Adipocyte (in vitro differentiated cells): Measurements from ENCODE around the gene TNS3.

Experiments used
- DNase-seq: peaks from one replicate; pipeline ENCODE4 v3.0.0-alpha.2; 2015; ENCODE audit warnings: low read depth
- H3K27me3 ChIP-seq: replicated peaks from 2 replicates; pipeline ENCODE4 v1.7.0; 2013; ENCODE audit warnings: mild to moderate bottlenecking, low read length, moderate library complexity; ENCODE audit not compliant: control insufficient read depth, insufficient read depth
- H3K36me3 ChIP-seq: 2 replicates; pipeline ENCODE4 v1.7.0; 2013; ENCODE audit warnings: low read length, mild to moderate bottlenecking, moderate library complexity; ENCODE audit not compliant: control insufficient read depth, insufficient read depth, severe bottlenecking
- H3K4me1 ChIP-seq: 2 replicates; pipeline ENCODE4 v1.7.0; 2013; ENCODE audit warnings: mild to moderate bottlenecking, low read length, moderate library complexity; ENCODE audit not compliant: control insufficient read depth, insufficient read depth
- H3K4me3 ChIP-seq: 2 replicates; pipeline ENCODE4 v1.7.0; 2013; ENCODE audit warnings: mild to moderate bottlenecking, low read length, moderate library complexity
- H3K9ac ChIP-seq: 2 replicates; pipeline ENCODE4 v1.7.0; 2013; ENCODE audit warnings: mild to moderate bottlenecking, low read length, moderate library complexity
- H3K9me3 ChIP-seq: 2 replicates; pipeline ENCODE4 v1.7.0; 2013; ENCODE audit warnings: mild to moderate bottlenecking, low read length, moderate library complexity; ENCODE audit not compliant: control insufficient read depth

The TNS3 gene

DNA sequence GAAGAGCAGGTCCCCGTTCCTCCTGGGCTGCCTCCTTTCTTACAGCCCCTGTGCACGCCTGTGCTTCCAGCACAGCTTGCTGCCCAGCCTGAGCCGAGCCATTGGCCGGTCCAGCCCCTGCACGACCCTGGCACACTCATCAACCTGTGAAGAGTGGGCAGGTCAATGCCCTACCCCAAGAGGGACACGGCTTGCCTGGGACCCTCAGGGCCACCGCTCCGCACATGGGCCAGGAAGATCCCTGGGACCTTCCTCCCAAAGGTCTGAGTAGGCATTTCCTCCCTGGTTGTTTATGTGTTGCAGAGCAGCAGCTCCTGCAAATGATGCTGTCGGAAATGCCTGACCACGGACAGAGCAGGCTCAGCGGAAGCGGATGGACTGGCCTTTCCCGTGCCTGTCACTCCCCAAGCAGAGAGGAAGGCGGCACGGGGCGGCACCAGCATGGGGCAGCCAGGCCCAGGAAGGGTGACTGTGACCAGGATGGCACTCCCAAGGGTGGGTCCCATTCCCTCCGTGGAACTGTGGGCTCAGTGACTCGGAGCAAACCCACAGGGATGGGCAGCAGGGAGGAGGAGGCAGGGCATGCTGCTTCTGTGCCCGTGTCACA, 252.5 kb downstream of the TNS3 start:
- DNase-seq, result no peak
- Histone ChIP-seq H3K4me1 (peaks cover 35% of the 10 kb centered on the region), H3K36me3 (peaks cover 22% of the 10 kb centered on the region), H3K27me3 (no peaks in the 10 kb centered on the region), H3K9ac (peak overlapping the region; percentile 60), H3K4me3 (no peak overlapping the region), H3K9me3 (no peaks in the 10 kb centered on the region)

DNA sequence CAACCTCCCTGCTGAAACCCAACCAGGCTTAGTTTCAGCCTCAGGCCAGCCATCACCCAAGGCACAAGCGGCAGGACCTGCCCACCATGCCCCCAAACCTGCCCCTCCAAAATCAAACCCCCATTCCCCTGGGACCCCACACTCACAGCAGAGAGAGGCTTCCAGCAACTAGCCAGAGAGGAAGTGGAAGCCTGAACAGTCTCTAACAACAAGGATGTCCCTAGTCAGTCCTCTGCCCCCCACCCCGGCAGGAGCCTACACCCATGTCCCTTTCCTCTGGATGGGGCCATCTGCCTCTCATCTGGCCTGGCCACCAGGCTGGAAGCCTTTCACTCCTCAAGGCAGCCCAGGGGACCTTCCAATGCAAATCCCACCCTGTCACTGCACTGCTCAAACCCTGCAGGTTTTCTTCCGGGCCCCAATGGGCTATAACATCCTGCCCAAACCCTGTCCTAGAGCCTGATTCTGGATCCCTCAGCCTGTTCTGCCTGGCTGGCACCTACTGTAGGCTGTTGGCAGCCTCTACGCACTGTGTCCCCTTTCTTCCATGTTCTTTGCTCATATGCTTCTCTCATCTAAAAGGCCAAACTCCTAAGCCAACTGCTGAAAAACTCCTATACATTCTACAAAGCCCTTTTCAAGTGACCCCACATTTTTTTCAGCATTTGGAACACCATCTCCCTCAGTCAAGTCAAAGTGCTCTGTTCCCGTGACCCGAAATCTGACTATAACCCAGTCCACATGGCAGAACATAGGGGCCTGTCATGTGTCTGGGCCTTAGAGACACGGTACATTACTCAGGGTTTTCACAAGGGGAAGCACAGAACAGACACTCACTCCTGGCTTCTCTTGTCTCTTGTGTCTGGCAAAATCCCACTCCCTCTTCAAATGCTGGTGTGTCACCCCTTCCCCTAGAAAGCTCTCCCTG, 253.3 kb downstream of the TNS3 start:
- Histone ChIP-seq H3K9ac (peak overlapping the region; percentile 60), H3K4me1 (peaks cover 35% of the 10 kb centered on the region), H3K27me3 (no peaks in the 10 kb centered on the region), H3K9me3 (no peaks in the 10 kb centered on the region), H3K36me3 (peaks cover 22% of the 10 kb centered on the region), H3K4me3 (peak overlapping the region; percentile 55)
- no peak for DNase-seq

DNA sequence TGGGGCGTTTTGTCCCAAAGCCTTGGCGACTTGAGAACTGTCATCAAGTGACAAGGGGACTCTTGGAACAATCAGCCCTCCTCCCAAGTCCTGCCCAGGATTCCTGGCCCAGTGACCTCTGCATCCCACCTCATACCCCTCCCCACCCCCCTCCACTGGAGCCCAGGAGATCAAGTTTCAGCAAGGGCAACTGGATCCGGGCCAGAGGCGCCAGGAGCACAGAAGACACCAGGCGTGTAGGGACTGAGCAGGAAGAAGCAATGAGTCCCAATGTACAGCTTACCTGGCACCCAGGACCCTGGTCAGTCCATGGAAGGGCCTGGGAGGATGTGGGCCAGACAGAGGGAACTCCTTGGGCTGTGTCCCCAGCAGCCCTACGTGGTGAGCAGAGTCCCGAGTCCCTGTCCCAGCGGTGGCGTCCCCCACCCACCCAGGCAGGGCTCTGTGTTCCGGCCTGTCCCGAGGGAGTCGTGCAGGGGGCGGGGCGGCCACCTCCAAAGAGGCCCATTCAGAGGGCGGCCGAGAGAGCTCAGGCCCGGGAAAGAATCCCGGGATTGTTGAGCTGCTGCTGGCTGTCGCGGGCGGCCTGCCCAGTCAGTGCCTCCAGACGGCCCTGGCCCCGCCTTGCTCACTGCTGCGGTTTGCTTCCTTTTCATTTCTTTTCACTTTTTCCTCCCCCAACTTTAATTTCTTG, 254.1 kb downstream of the TNS3 start:
- peak; percentile 95 for DNase-seq
- Histone ChIP-seq H3K27me3 (no peaks in the 10 kb centered on the region), H3K36me3 (peaks cover 18% of the 10 kb centered on the region), H3K4me1 (peaks cover 35% of the 10 kb centered on the region), H3K9ac (peak overlapping the region; percentile 60), H3K4me3 (peak overlapping the region; percentile 60), H3K9me3 (no peaks in the 10 kb centered on the region)

DNA sequence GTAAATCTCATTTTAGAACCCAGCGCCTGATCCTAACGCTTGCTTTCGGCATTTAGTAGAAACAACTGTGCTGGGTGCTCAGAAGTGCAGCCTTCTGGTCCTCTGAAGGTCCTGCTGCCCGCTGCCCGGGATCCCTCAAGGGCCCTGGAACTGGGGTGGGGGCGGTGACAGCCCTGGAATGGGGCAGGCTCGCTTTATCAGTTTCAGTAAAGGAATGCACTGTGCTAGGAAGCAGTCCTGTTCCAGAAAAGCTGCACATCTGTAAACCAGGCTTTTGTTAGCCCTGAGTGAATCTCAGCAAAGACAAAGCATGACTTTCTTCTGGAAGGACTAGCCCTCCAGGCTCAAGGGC, 254.6 kb downstream of the TNS3 start:
- peak overlapping the region; percentile 60 for H3K4me3 ChIP-seq

DNA sequence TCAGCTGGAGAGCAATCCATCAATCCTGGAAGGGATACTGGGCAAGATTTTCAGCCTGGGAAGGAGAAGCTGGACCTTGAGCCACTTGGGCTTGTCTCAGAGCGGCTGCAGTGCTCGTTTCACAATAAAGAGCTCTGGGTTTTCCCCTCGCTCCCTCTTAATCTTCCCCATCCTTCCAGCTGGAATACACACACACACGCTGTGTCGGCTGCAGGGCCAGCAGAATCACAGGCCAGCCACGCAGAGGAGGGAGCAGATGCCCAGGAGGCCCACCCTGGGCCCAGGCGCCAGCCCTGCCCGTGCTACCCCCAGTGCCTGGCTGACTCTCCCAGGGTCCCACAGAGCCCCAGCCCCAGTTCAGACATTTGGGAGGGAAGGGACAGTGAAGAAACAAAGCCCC, 255.1 kb downstream of the TNS3 start:
- Histone ChIP-seq H3K27me3 (no peaks in the 10 kb centered on the region), H3K9me3 (no peaks in the 10 kb centered on the region), H3K36me3 (peaks cover 15% of the 10 kb centered on the region), H3K9ac (peak overlapping the region; percentile 40), H3K4me3 (no peak overlapping the region), H3K4me1 (peaks cover 35% of the 10 kb centered on the region)
- DNase-seq, result peak; percentile 83

More for the DNA sequence above, 254.6 kb downstream of the TNS3 start:
- Histone ChIP-seq H3K9me3 (no peaks in the 10 kb centered on the region), H3K27me3 (no peaks in the 10 kb centered on the region), H3K36me3 (peaks cover 18% of the 10 kb centered on the region), H3K9ac (peak overlapping the region; percentile 40), H3K4me1 (peaks cover 35% of the 10 kb centered on the region)
- DNase-seq, result no peak

DNA sequence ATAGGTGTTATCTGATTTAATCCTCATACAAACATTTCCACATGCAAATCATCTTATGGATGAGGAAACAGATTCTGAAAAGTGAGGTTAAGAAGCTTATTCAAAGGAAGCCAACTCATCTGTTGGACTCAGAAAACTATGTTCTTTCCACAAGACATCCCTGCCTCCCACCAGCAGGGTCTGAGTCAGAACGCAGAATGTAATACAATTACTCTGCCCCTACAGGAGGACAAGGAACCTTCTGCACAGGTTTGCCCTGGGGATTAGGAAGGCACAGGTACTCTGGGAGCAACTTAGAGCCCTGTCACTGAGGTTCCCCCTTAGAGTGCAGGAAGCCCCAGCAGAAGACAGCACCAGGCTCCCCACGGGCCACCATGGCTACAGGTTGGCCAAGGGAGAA, 255.7 kb downstream of the TNS3 start:
- Histone ChIP-seq H3K9ac (no peak overlapping the region), H3K4me1 (peaks cover 35% of the 10 kb centered on the region), H3K27me3 (no peaks in the 10 kb centered on the region), H3K4me3 (no peak overlapping the region), H3K36me3 (peaks cover 13% of the 10 kb centered on the region), H3K9me3 (no peaks in the 10 kb centered on the region)
- DNase-seq, result peak; percentile 73

DNA sequence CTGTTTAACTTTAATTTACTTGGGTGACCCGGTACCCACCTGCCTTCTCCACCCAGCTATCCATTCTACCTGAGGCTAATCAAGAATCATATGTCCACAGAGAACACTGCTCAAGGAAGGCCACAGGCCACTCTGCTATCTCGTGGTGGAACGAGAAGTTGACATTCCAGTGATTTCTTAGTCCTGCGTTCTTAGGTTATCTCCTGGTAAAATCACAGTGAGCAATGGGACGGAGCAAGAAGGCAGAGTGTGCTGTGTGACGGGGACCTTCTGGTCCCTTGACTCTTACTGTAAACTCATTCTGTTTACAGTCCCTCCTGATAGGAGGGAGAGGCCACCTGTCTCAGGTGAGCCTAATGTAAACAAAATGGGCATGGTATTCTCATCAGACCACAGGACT, 256.6 kb downstream of the TNS3 start:
- no peak for DNase-seq
- H3K4me3 ChIP-seq, result no peak overlapping the region
- peaks cover 21% of the 10 kb centered on the region for H3K36me3 ChIP-seq
- no peaks in the 10 kb centered on the region for H3K9me3 ChIP-seq
- H3K27me3 ChIP-seq, result no peaks in the 10 kb centered on the region
- peaks cover 35% of the 10 kb centered on the region for H3K4me1 ChIP-seq
- no peak overlapping the region for H3K9ac ChIP-seq

DNA sequence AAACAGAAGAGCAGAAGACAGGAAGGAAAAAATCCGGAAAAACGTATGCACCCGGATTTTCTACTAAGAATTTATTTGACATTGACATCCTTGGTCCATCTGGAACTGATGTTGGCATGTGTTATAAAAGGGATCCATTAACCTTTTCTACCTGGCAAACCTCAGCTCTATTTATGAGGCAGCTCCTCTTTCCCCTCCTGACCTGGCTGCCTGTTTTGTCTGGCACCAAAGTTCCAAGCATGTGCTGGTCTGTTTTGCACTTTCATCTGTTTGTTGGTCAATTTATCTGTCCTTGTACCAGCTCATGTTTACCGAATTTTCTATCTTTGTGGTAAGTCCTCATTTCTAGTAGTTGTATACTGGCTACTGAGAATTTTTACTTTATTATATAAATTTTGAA, 258.0 kb downstream of the TNS3 start:
- no peak for DNase-seq
- H3K27me3 ChIP-seq, result no peaks in the 10 kb centered on the region

DNA sequence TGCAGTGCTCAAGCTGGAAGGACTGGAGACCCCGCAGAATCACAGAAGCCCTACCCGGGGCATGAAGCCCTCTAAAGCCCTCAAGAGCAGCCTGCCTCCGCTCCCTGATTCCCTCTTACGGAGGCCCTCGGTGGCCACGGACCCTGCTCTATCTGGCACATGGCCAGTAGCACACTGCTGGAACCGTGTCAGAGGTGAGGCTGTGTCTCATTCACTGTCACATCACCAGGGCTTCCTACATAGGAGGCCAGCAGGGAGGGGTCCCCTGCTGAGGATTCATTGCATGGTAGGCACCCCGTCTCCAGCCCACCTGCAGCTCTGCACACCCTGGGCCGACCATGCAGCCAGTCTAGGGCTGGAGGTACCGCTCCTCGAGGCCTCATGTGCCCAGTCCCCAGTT, 259.2 kb downstream of the TNS3 start:
- no peaks in the 10 kb centered on the region for H3K27me3 ChIP-seq
- H3K4me1 ChIP-seq, result peaks cover 21% of the 10 kb centered on the region
- H3K9ac ChIP-seq, result no peak overlapping the region
- no peak for DNase-seq
- peaks cover 31% of the 10 kb centered on the region for H3K36me3 ChIP-seq
- H3K9me3 ChIP-seq, result no peaks in the 10 kb centered on the region
- no peak overlapping the region for H3K4me3 ChIP-seq

More for the DNA sequence above, 258.0 kb downstream of the TNS3 start:
- H3K4me3 ChIP-seq, result no peak overlapping the region
- peaks cover 19% of the 10 kb centered on the region for H3K36me3 ChIP-seq
- H3K4me1 ChIP-seq, result peaks cover 31% of the 10 kb centered on the region
- no peak overlapping the region for H3K9ac ChIP-seq
- no peaks in the 10 kb centered on the region for H3K9me3 ChIP-seq

DNA sequence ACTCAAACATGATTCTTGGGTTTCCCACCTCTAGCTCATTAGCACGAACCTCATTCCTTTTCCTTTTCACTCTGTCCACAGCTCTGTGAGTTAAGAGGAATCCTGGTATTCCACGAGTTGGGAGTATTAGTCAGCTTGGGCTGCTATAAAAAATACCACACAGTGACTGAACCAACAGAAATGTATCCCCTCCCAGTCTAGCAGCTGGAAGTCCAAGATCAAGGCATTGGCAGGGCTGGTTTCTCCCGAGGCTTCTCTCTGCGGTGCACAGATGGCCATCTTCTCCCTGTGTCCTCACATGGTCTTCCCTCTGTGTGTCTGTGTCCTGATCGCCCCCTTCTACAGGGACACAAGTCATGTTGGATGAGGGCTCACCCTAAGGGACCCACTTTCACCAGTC, 261.6 kb downstream of the TNS3 start:
- H3K36me3 ChIP-seq, result peaks cover 34% of the 10 kb centered on the region
- H3K4me1 ChIP-seq, result peaks cover 4% of the 10 kb centered on the region
- H3K9ac ChIP-seq, result no peak overlapping the region
- H3K4me3 ChIP-seq, result no peak overlapping the region
- DNase-seq, result no peak
- H3K9me3 ChIP-seq, result no peaks in the 10 kb centered on the region
- no peaks in the 10 kb centered on the region for H3K27me3 ChIP-seq
